Endothelial cell of umbilical vein (primary cell): ENCODE results near the gene RAB8B. TPM values are rescaled to one million over a fixed set of nuclear protein-coding genes. Genes with fewer than 3 reads are reported as not detected.
A peak's percentile ranks its signal among the peaks of the same experiment; 100 is the strongest.

ENCODE experiments used
- BruUV-seq: library from RNA; stranded (reverse); fragments of 400-500 nt; replicated peaks from 2 replicates; lab custom pipeline; 2021; lab: Mats Ljungman, UMichigan
- CTCF ChIA-PET: fragments of 300-600, 350-600 bp; sonication (Branson Sonifier 250); formaldehyde crosslinking; loops from one replicate; lab custom pipeline; 2021; ENCODE audit warnings: antibody characterized with exemption, inconsistent platforms; lab: Charles Lee
- POLR2A ChIA-PET: fragments of 300-600, 350-600 bp; sonication (Branson Sonifier 250); formaldehyde crosslinking; loops from one replicate; lab custom pipeline; 2021; ENCODE audit warnings: antibody characterized with exemption, inconsistent platforms; lab: Charles Lee
- DNase-seq: peaks from one replicate; pipeline ENCODE4 v3.0.0-alpha.2; 2011; ENCODE audit warnings: low read depth, low spot score
- FAIRE-seq: peaks from 2 replicates; lab custom pipeline; 2011; peaks lifted over from hg19 to GRCh38; lab: Jason Lieb, UNC
- H2AFZ ChIP-seq: 2 replicates; pipeline ENCODE4 v1.6.0; 2012; ENCODE audit warnings: low read depth, low read length, control low read depth, inconsistent platforms
- H3K27ac ChIP-seq: 2 replicates; pipeline ENCODE4 v1.5.1; 2011; ENCODE audit warnings: low read depth, mild to moderate bottlenecking, control low read depth, low read length, moderate library complexity; ENCODE audit not compliant: insufficient read depth
- H3K27me3 ChIP-seq, 2 experiments: 2 replicates each; pipeline versions ENCODE4 v1.6.0 to v1.6.1; 2011; ENCODE audit warnings: low read length in 2 of 2, mixed read lengths in 1 of 2; ENCODE audit not compliant: control insufficient read depth in 2 of 2, insufficient read depth in 2 of 2
- H3K36me3 ChIP-seq, 2 experiments: 2 replicates in 1 of 2; 3 replicates in 1 of 2; pipeline ENCODE4 v1.5.1; 2011; ENCODE audit warnings: low read length in 2 of 2, mild to moderate bottlenecking in 1 of 2, moderate library complexity in 1 of 2; ENCODE audit not compliant: control insufficient read depth in 2 of 2, insufficient read depth in 2 of 2; ENCODE audit errors: extremely low read depth in 1 of 2
- H3K4me1 ChIP-seq: 3 replicates; pipeline ENCODE4 v1.5.1; 2011; ENCODE audit warnings: mild to moderate bottlenecking, low read length; ENCODE audit not compliant: control insufficient read depth, insufficient read depth; ENCODE audit errors: extremely low read depth
- H3K4me2 ChIP-seq: 2 replicates; pipeline ENCODE4 v1.6.1; 2011; ENCODE audit warnings: low read length, control low read depth, mixed read lengths; ENCODE audit not compliant: insufficient read depth
- H3K4me3 ChIP-seq, 3 experiments: fragments of 200-600 bp in 1 of 3; sonication (generic), shearing (Covaris generic) in 1 of 3; replicated peaks in 1 of 3; 2 replicates each; pipeline ENCODE4 v1.5.1; 2011 to 2016; ENCODE audit warnings: control low read depth in 3 of 3, low read length in 3 of 3, mild to moderate bottlenecking in 2 of 3, inconsistent platforms in 1 of 3, low read depth in 1 of 3, moderate library complexity in 1 of 3; ENCODE audit not compliant: insufficient read depth in 1 of 3
- H3K79me2 ChIP-seq: 2 replicates; pipeline ENCODE4 v1.6.0; 2012; ENCODE audit warnings: low read length, inconsistent platforms; ENCODE audit not compliant: control insufficient read depth, insufficient read depth
- H3K9ac ChIP-seq: replicated peaks from 2 replicates; pipeline ENCODE3; 2011; ENCODE audit warnings: low read length, control low read depth; ENCODE audit not compliant: insufficient read depth; ENCODE audit errors: extremely low read depth
- H3K9me1 ChIP-seq: replicated peaks from 3 replicates; pipeline ENCODE4 v1.6.0; 2011; ENCODE audit warnings: mild to moderate bottlenecking, low read length; ENCODE audit not compliant: control insufficient read depth, insufficient read depth; ENCODE audit errors: extremely low read depth
- H3K9me3 ChIP-seq: replicated peaks from 2 replicates; pipeline ENCODE4 v1.5.1; 2012; ENCODE audit warnings: low read length, inconsistent platforms; ENCODE audit not compliant: control insufficient read depth, insufficient read depth
- H4K20me1 ChIP-seq: replicated peaks from 2 replicates; pipeline ENCODE3; 2011; ENCODE audit warnings: mild to moderate bottlenecking, low read length; ENCODE audit not compliant: control insufficient read depth, insufficient read depth; ENCODE audit errors: extremely low read depth
- EZH2 ChIP-seq: IDR thresholded peaks from 2 replicates; pipeline ENCODE4 v1.6.1; 2012; ENCODE audit warnings: borderline replicate concordance, low read depth, mild to moderate bottlenecking, moderate library complexity, low read length, inconsistent platforms; ENCODE audit not compliant: severe bottlenecking
- FOS ChIP-seq: IDR thresholded peaks from 2 replicates; pipeline ENCODE4 v1.6.1; 2011; ENCODE audit warnings: mild to moderate bottlenecking, low read length, moderate library complexity, borderline replicate concordance; ENCODE audit not compliant: insufficient read depth
- GATA2 ChIP-seq: IDR thresholded peaks from 2 replicates; pipeline ENCODE4 v1.7.0; 2011; ENCODE audit warnings: low read depth, mild to moderate bottlenecking, moderate library complexity, mixed read lengths, low read length; ENCODE audit not compliant: insufficient read length, insufficient read depth
- JUN ChIP-seq: IDR thresholded peaks from 2 replicates; pipeline ENCODE4 v1.6.1; 2011; ENCODE audit warnings: borderline replicate concordance, low read depth; ENCODE audit not compliant: insufficient read length, insufficient read depth
- MYC ChIP-seq: IDR thresholded peaks from one replicate; pipeline ENCODE4 v1.6.1; 2011; ENCODE audit warnings: mild to moderate bottlenecking, low read depth, low read length
- POLR2A ChIP-seq: IDR thresholded peaks from 2 replicates; pipeline ENCODE4 v1.6.1; 2012; ENCODE audit warnings: low read depth, mild to moderate bottlenecking, control low read depth, low read length
- POLR2AphosphoS5 ChIP-seq: IDR thresholded peaks from 2 replicates; pipeline ENCODE4 v1.6.1; 2012; ENCODE audit warnings: low read depth, mild to moderate bottlenecking, control low read depth, low read length, moderate library complexity; ENCODE audit not compliant: insufficient read depth
- dilution Hi-C: fragments of 300-500 bp; cut with MboI; formaldehyde crosslinking; loops from one replicate; pipeline ENCODE4 v1.15.0; 2019; ENCODE audit warnings: low sequenced_read_pairs; ENCODE audit not compliant: extremely low pct_ligation_motif_present
- intact Hi-C: fragments of 100-400 bp; cut with micrococcal nuclease; formaldehyde crosslinking; loops from one replicate; pipeline ENCODE4 v1.10.0; 2022
- polyA plus RNA-seq, 4 experiments: library from polyadenylated mRNA; depleted of rRNA in 3 of 4; stranded (reverse) in 3 of 4; unstranded in 1 of 4; fragments of >200 nt; gene quantifications; 2 replicates each; pipeline versions ENCODE4 v1.2.1 to v1.2.3, GENCODE V29; 2011 to 2012; ENCODE audit warnings: missing spikeins in 1 of 4
- total RNA-seq: library from RNA; stranded (reverse); gene quantifications from 2 replicates; pipeline ENCODE4 v1.2.3, GENCODE V29; 2021
- TF ChIP-seq, protein P1 (sequence below): IDR thresholded peaks from 2 replicates; pipeline ENCODE4 v1.6.1; 2011; ENCODE audit not compliant: insufficient read depth, insufficient read length
- TF ChIP-seq, protein P2 (sequence below), 2 donors: IDR thresholded peaks; 1 replicate in 1 of 2; 2 replicates in 1 of 2; pipeline ENCODE4 v1.5.1; 2011; ENCODE audit warnings: low read length in 2 of 2, mild to moderate bottlenecking in 2 of 2, moderate library complexity in 2 of 2, control low read depth in 1 of 2, inconsistent platforms in 1 of 2, low read depth in 1 of 2; ENCODE audit not compliant: insufficient read depth in 1 of 2; ENCODE audit errors: extremely low read depth in 1 of 2

The RAB8B gene
- total and polyA plus RNA-seq, 2 donors (not counting 3 experiments of a cell fraction or from before 2014, with no cell fraction given), result 10.4 to 52.5 TPM

DNA sequence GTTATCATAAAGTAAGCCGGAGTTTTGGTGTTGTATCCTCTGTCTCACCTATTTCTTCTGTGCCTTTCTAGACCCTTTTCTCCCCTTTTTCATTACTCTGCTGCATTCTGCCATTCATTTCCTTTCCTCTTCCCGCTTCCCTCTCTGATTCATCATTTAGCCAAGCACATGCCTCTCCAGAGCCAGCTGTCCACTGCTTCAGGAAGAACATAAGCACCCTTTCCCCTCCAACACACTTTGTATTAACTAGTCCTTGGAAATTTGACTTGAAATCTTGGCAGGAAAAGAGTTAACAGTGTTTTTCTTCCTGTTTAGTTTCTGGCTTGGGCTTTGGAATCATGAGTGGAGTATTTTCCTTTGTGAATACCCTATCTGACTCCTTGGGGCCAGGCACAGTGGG is 97.7 kb downstream of the RAB8B start:
- intact Hi-C loops (loop anchor here (1.0 to 5.0 kb wide), 6 partner anchors 98 to 440 kb away; partner anchors contain the start of genes RAB8B, RPS27L and USP3), dilution Hi-C loops (no loop called here)
- H3K36me3 ChIP-seq, result no peaks in the 10 kb centered on the region
- peak; percentile 86 for DNase-seq
- no peaks in the 10 kb centered on the region for H4K20me1 ChIP-seq
- no peaks in the 10 kb centered on the region for H3K9me3 ChIP-seq
- H3K27me3 ChIP-seq, result no peaks in the 10 kb centered on the region
- TF ChIP-seq POLR2A (no peak), MYC (peak; percentile 48), EZH2 (no peak), FOS (peak; percentile 91), GATA2 (no peak), JUN (peak; percentile 45), POLR2AphosphoS5 (peak; percentile 53)
- TF ChIP-seq, protein P1, sequence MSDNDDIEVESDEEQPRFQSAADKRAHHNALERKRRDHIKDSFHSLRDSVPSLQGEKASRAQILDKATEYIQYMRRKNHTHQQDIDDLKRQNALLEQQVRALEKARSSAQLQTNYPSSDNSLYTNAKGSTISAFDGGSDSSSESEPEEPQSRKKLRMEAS, result peak; percentile 23
- TF ChIP-seq, protein P2, sequence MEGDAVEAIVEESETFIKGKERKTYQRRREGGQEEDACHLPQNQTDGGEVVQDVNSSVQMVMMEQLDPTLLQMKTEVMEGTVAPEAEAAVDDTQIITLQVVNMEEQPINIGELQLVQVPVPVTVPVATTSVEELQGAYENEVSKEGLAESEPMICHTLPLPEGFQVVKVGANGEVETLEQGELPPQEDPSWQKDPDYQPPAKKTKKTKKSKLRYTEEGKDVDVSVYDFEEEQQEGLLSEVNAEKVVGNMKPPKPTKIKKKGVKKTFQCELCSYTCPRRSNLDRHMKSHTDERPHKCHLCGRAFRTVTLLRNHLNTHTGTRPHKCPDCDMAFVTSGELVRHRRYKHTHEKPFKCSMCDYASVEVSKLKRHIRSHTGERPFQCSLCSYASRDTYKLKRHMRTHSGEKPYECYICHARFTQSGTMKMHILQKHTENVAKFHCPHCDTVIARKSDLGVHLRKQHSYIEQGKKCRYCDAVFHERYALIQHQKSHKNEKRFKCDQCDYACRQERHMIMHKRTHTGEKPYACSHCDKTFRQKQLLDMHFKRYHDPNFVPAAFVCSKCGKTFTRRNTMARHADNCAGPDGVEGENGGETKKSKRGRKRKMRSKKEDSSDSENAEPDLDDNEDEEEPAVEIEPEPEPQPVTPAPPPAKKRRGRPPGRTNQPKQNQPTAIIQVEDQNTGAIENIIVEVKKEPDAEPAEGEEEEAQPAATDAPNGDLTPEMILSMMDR (IDR thresholded peaks at IDR 0.05; ENCODE audit: extremely low read depth in 1 of 2, insufficient read depth in 1 of 2, low read depth in 1 of 2, low read length in 2 of 2), result no peak
- peak; percentile 95 for FAIRE-seq
- CTCF ChIA-PET, result interaction anchor here (0.8 to 5.9 kb wide), 10 partner anchors 9 to 782 kb away, joined by 3 to 166 read pairs (median 4); partner anchors contain the start of gene APH1B
- H2AFZ ChIP-seq, result peak overlapping the region; percentile 75
- no TSS peak for BruUV-seq
- peaks cover 46% of the 10 kb centered on the region for H3K4me1 ChIP-seq
- peak overlapping the region; percentile 43 for H3K9ac ChIP-seq
- no peaks in the 10 kb centered on the region for H3K79me2 ChIP-seq
- H3K27ac ChIP-seq, result peak overlapping the region; percentile 64
- POLR2A ChIA-PET, result no interaction called here
- no peaks in the 10 kb centered on the region for H3K9me1 ChIP-seq
- H3K4me3 ChIP-seq, result peak overlapping the region in 1 of 3 experiments; percentile 3
- H3K4me2 ChIP-seq, result peak overlapping the region; percentile 75
